ENCODE measurements around the gene TDRD12.

Gene TDRD12

DNA sequence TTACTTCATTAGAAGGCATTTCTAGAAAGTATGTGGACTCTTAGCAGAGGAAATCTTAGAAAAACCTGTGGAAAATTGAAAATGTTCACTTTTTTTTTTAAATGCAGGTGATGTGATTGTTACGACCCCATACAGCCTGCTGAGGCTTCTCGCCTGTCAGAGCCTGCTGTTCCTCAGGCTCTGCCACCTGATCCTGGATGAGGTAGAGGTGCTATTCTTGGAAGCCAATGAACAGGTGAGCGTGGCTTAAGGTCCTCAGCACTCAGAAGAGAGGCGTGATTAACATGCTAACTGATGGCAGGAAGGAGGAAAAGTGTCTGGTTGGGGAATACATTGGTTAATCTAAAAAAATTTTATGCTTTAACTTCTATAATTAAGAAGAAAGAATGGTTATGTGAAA lies 78.6 kb downstream of the TDRD12 start:
- DNase-seq (ENCODE audit: low spot score) = no peak
- TF ChIP-seq, protein P1, sequence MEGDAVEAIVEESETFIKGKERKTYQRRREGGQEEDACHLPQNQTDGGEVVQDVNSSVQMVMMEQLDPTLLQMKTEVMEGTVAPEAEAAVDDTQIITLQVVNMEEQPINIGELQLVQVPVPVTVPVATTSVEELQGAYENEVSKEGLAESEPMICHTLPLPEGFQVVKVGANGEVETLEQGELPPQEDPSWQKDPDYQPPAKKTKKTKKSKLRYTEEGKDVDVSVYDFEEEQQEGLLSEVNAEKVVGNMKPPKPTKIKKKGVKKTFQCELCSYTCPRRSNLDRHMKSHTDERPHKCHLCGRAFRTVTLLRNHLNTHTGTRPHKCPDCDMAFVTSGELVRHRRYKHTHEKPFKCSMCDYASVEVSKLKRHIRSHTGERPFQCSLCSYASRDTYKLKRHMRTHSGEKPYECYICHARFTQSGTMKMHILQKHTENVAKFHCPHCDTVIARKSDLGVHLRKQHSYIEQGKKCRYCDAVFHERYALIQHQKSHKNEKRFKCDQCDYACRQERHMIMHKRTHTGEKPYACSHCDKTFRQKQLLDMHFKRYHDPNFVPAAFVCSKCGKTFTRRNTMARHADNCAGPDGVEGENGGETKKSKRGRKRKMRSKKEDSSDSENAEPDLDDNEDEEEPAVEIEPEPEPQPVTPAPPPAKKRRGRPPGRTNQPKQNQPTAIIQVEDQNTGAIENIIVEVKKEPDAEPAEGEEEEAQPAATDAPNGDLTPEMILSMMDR (IDR thresholded peaks at IDR 0.05; ENCODE audit: borderline replicate concordance, control extremely low read depth, extremely low read depth, insufficient read depth, missing control alignments) = no peak
- in situ Hi-C loops (cut with MboI; ENCODE audit: low sequenced_read_pairs, unreplicated experiment) = no loop called here

DNA sequence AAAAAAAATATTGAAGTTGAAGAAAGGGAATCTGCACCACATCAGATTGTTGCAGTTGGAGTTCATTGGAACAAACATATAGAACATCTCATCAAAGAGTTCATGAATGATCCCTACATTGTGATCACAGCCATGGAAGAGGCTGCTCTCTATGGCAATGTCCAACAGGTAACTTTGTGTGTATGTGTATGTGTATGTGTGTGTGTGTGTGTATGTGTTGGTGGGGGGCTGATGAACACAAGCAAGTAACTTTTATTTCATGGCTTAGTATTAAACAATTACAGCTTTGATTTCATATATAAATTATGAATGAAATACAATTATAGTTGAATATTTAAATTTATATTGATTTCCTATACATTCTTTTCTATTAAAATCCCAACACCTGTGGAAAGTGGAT lies 80.6 kb downstream of the TDRD12 start:
- TF ChIP-seq, protein P1 (IDR thresholded peaks at IDR 0.05; ENCODE audit: borderline replicate concordance, control extremely low read depth, extremely low read depth, insufficient read depth, missing control alignments) = no peak
- in situ Hi-C loops (cut with MboI; ENCODE audit: low sequenced_read_pairs, unreplicated experiment) = no loop called here
- no peak for DNase-seq (ENCODE audit: low spot score)

DNA sequence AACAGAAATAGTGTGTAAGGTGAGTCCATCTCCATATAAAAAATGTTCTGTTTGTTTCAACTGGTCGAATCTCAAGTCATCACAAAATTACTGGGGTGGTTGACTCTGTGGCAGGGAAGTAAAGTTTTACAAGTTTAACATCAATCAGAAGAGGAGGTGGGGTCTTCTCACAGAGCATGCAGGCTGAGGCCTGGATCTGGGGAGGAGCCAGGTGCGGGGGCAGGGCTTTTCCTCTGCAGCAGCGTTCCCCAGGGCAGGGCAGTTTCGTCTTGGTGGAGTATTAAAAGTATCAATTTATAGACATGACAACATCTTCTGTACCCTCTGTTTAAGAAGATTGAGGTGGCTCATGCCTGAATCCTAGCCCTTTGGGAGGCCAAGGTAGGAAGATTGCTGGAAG lies 81.2 kb downstream of the TDRD12 start:
- no peak for DNase-seq (ENCODE audit: low spot score)
- in situ Hi-C loops (cut with MboI; ENCODE audit: low sequenced_read_pairs, unreplicated experiment) = no loop called here
- TF ChIP-seq, protein P1 (IDR thresholded peaks at IDR 0.05; ENCODE audit: borderline replicate concordance, control extremely low read depth, extremely low read depth, insufficient read depth, missing control alignments) = no peak

DNA sequence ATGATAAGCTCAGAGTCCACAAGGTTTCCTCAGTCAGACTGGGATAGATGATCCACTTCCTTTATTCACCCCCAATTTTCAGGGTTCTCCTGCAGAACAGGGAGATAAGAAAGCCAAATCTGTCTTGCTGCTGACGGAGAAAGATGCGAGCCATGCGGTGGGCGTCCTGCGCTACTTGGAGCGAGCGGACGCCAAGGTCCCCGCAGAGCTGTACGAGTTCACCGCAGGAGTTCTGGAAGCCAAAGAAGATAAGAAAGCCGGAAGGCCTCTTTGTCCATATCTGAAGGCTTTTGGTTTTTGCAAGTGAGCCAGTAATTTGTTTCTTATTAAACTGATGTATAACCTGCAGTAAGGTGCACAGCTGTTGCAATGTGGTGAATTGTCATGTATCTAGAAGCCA lies 83.3 kb downstream of the TDRD12 start:
- no peak for DNase-seq (ENCODE audit: low spot score)
- in situ Hi-C loops (cut with MboI; ENCODE audit: low sequenced_read_pairs, unreplicated experiment) = no loop called here
- TF ChIP-seq, protein P1 (IDR thresholded peaks at IDR 0.05; ENCODE audit: borderline replicate concordance, control extremely low read depth, extremely low read depth, insufficient read depth, missing control alignments) = no peak

DNA sequence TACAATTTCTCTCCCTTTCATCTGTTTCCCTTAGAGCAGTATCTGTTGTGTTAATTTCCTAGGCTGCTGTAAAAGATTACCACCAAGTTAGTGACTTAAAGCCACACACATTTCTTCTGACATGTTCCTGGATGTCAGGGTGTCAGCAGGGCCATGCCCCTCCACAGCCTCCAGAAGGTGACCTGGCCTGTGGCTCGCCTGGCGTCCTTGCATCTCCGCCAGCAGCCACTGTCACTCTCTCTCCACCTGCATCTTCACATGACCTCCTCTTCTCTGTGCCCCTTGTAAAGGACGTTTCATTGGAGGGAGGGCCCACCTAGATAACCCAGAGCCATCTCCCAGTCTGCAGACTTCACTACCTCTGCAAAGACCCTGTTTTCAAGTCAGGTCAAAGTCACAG lies 88.7 kb downstream of the TDRD12 start:
- TF ChIP-seq, protein P1 (IDR thresholded peaks at IDR 0.05; ENCODE audit: borderline replicate concordance, control extremely low read depth, extremely low read depth, insufficient read depth, missing control alignments) = no peak
- no peak for DNase-seq (ENCODE audit: low spot score)
- in situ Hi-C loops (cut with MboI; ENCODE audit: low sequenced_read_pairs, unreplicated experiment) = no loop called here

DNA sequence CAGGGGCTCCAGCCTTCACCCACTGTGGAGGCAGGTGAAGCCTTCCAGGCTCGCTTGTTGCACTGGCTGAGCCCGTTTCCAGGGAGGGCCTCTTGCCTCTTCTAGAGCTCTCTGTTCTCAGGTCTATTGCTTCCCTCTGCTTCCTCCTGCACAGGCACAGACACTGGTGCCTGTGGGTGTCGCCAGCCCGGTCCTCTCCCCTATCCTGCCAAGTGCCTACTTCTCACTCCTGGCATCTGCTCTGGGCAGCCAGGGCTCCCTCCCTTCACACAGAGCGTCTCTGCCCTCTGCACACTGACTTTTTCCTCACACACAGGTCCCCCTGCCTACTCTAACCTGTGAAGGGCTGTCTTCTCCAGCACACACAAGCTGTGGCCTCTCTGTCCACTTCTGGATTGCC lies 89.7 kb downstream of the TDRD12 start:
- TF ChIP-seq, protein P1 (IDR thresholded peaks at IDR 0.05; ENCODE audit: borderline replicate concordance, control extremely low read depth, extremely low read depth, insufficient read depth, missing control alignments) = no peak
- in situ Hi-C loops (cut with MboI; ENCODE audit: low sequenced_read_pairs, unreplicated experiment) = no loop called here
- DNase-seq (ENCODE audit: low spot score) = no peak

- no peak for DNase-seq (ENCODE audit: low spot score)
- TF ChIP-seq, protein P1 (IDR thresholded peaks at IDR 0.05; ENCODE audit: borderline replicate concordance, control extremely low read depth, extremely low read depth, insufficient read depth, missing control alignments) = no peak
- in situ Hi-C loops (cut with MboI; ENCODE audit: low sequenced_read_pairs, unreplicated experiment) = no loop called here
These were observed 90.2 kb downstream of the TDRD12 start for GRCh38 chr19:32809754-32810153.
